NCI-H1417 (cell line): ENCODE data around the gene TRPC3.

ENCODE experiments used
- DNase-seq, 3 experiments: peaks; one replicate each; lab custom pipeline; 2025; lab: John Stamatoyannopoulos, UW

TRPC3 gene

DNA sequence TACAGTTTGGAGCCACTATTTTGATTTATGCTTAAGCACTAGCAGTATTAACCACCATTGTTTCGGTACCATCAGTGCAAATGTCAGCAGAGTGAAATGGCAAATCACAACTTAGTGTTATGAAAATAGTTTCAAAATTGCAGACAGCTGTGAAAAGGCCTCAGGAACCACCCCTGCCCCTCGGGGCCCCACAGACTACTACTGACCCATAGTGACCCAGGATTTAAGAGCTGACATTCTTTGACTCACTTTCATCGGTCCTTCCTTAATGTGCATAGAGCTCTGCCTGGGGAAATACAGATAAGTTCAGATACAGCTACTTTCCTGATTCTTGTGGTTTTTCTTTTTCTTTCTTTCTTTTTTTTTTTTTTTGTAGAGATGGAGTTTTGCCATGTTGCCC lies 78.3 kb downstream of the TRPC3 start:
- no peak for DNase-seq

DNA sequence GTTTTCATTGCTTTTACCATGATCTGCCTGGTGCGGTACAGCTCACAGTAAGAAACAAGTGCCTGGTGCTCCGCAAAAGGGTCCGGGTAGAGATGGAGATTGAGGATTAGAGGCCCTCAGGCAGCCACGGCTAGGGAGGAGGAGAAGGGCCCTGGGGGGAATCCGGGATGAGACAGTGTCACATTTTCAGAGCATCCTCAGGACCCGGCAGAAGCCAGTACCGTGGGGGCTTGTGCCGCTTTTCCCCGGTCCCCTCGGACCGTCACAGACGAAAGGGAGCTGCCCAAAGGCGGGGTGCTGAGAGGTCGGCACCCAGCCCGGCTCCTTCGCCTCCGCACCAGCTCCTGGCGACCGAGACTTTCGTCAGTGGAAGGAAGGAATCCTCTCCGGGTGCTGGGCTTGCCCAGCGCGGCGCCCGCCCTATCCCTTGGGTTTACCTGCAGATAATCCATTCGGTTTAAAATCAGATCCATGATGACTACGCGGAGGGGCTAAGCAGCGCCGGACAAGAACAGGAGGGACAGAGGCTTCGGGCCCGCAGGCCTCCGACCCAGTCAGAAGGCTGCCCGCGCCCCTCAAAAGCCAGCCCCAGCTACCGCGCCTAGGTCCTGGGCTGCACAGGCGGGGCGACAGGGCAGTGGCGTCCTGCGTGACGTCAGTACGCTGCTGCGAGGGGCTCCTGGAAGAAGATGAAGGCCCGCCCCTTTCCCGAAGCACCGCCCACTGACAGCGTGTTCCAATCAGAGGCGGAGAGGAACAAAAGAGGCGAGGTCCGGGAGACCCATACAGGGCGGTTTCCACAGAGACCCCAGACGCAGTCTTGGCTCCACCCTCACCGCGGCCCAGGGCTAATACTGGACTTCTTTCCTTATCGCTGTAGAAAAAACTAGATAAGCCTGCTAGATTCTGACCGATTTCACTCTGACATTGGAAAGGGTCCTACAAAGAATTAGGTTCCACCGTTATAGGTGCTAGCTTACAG lies 81.7 kb downstream of the TRPC3 start, which contains the start of gene BBS7:
BBS7 (minus strand) TSS at position 634 of the 982 bp plus-strand sequence; CDS start at position 473, 161 bp downstream.
- DNase-seq: peak; percentile 85 to 99 (median 97)

DNA sequence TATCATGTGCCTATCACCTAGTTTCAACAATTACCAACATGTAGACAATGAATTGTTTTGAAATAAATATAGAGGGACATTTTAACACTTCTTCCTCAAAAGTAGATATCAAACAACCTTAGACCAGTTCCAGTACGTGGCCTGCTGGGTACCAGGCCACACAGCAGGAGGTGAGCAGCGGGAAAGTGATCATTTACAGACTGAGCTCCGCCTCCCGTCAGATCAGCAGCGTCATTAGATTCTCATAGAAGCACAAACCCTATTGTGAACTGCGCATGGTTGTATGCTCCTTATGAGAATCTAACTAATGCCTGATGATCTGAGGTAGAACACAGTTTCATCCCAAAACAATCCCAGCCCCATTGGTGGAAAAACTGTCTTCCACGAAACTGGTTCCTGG lies 88.1 kb downstream of the TRPC3 start:
- peak in 1 of 3 experiments; percentile 35 for DNase-seq

DNA sequence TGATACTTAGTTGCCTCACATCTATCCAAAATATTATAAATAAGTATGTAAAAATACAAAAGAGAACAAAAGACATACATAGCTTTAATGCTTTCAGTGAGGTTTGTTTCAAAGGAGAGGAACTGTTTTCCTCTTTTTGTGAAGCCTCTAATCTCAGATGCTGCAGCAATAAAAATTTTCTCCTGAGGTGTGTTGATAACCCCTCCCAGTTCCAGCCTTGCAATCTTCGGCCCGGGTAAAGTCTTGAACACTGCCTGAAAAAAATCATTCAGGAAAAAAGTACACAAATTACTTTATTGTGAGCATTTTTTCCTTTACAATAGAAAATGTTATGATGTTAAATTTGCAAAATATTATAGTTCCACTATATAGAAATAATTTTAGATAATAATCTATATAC lies 90.4 kb downstream of the TRPC3 start:
- no peak for DNase-seq

DNA sequence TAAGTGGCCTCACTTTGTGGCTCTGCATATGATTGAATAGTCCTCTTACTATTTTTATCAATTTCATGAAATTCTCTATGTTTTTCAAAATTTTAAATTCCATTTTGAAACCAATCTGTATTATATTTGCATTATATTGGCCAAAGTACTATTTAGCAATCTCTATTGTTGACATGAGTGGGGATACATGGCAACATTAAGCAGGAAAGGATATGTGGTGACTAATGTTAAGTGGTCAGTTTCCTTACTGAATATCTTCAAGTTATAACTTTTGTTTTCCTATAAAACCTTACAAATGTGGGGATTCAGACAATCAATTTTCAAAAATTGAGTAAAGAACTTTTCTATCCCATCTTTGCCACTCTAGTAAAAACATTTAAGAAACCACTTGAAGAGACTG lies 91.7 kb downstream of the TRPC3 start:
- no peak for DNase-seq

DNA sequence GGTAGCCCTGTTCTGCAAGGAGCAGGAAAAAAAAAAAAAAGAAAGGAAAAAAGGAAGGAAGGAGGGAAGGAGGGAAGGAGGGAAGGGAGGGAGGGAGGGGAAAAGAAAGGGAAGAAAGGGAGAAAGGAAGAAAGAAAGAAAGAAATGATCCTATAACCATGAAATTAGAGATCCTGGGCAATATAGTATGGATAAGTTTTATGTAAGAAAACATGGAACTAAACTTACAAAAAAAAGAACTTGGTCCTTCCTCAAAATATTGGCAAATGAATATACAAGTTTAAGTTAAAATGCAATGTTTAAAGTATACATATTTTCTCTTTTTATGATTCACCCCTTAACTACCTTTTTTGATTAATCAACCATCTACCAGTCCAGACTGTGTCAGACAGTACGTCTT lies 100.5 kb downstream of the TRPC3 start:
- DNase-seq: no peak

DNA sequence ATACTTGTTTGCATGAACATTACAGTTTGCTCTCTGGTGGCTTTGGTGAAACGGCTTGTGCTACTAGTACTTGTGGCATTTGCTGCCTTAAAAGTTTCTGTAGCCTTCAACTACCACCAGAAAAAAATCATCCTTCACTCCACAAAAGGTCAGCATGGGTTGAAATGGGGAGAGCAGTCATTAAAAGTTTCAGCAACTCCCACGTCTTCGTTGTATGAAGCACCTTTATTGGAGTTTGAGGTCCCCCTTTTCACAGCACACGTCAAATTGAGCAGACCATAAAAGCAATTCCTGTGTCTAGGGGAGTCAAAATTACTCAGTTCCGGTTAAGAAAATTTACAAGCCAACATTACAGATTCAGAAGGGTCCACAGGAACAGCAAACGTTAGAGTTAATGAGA lies 105.2 kb downstream of the TRPC3 start:
- DNase-seq: no peak

DNA sequence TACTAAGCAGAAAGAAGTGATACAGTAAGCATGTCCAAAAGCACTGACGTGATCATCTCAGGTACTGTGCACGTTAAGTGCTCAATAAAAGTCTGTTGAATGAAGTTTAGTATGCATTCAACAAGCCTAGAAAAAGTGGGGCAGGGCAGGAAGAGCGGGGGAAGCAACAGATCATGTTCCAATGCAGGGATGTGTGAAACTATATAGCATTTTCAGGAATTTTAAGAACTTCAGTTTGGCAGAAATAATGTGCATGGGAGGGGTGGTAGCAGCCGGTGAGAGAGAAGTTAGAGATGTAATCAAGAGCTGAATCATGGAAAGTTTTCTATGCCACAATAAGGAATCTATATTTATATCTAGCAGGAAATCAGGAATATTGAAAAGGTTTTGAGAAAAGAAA lies 109.0 kb downstream of the TRPC3 start:
- DNase-seq: no peak

DNA sequence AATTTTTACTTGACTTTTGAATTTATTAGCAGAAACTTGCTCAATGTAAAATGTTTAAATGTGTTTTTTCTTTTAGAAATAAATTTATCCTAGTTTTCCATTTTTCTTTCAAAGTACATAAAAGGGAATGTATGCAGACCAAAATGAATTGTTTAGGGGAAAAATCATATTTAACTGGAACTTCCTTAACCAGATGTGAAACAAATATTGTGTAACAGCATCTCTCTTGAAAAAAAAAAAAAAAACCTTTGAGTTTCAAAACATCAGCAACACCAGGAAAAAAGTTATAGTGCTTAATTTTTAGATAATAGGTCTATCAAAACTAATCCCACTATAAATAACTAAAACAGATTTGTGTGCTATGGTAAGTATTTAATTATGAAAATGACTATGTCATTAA lies 113.7 kb downstream of the TRPC3 start:
- no peak for DNase-seq

DNA sequence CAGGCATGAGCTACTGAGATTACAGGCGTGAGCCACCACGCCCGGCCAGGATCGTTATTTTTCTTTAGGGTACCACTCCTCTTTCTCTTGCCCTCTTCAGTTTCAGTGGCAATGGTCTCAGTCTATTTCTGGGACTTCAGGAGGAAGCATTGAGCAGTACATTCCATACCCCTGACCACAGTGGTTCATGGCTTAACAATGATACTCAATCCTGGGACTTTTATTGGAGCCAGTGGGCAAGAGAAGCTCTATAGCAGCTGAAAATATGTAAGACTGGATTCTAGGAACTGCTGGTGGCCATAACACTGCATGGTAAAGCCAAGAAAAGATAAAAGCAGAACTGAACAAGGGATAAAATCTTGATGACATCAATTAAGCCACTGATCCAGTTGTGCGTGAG lies 122.3 kb downstream of the TRPC3 start:
- no peak for DNase-seq
